Mucosa of descending colon (tissue), 3 donors: ENCODE measurements around the gene PPP2R3B. TPM values are rescaled to one million over a fixed set of nuclear protein-coding genes. Genes with fewer than 3 reads are reported as not detected.

Source experiments
- ATAC-seq: fragments of 200-7000 bp; cut with Tn5 transposase; one replicate; pipeline ENCODE4 v1.9.1; 2020; ENCODE audit warnings: mild to moderate bottlenecking, moderate library complexity
- DNase-seq, 3 donors: peaks; one replicate each; pipeline ENCODE4 v3.0.0-alpha.2; 2020
- H3K36me3 ChIP-seq: fragments of 200-600 bp; one replicate; pipeline ENCODE4 v1.8.0; 2021; ENCODE audit warnings: low read depth, mild to moderate bottlenecking
- H3K4me1 ChIP-seq: fragments of 200-600 bp; one replicate; pipeline ENCODE4 v1.8.0; 2021; ENCODE audit warnings: low read depth, mild to moderate bottlenecking
- H3K4me3 ChIP-seq: fragments of 200-600 bp; one replicate; pipeline ENCODE4 v1.8.0; 2021; ENCODE audit warnings: mild to moderate bottlenecking
- H3K9me3 ChIP-seq: fragments of 200-600 bp; one replicate; pipeline ENCODE4 v1.8.0; 2021; ENCODE audit warnings: mild to moderate bottlenecking
- intact Hi-C, 2 donors: fragments of 100-400 bp; cut with DNase I in 1 of 2; cut with micrococcal nuclease in 1 of 2; formaldehyde crosslinking; loops; one replicate each; pipeline versions ENCODE4 v1.11.0 to v1.11.1; 2022; cut with DNase I, micrococcal nuclease
- total RNA-seq, 3 donors: library from RNA; stranded (reverse); fragmentation: NEBNext Ultra II Directional in 2 of 3; extraction: Animal tissue kit (Norgen Biotek cat#: 25700) in 2 of 3; gene quantifications; one replicate each; pipeline versions ENCODE4 v1.2.1 to v1.2.4, GENCODE V29; 2021 to 2023
- TF ChIP-seq, protein P1 (sequence below): fragments of 200-600 bp; IDR thresholded peaks from one replicate; pipeline ENCODE4 v1.8.0; 2022; ENCODE audit warnings: antibody characterized with exemption, mild to moderate bottlenecking
- donor health status: DM: no; HTN: no; CAD: no; lungs with moderate emphysema.
- donor health status: DM: no; HTN: no; CAD: no.
- donor health status: DM: no; HTN: yes; CAD: no.

PPP2R3B gene
- total RNA-seq, 3 donors from 2014 or later: 9.2 to 11.6 (median 11.2) TPM

GRCh38 chrX:340641-341423 lies 45.9 kb downstream of the PPP2R3B start:
- Histone ChIP-seq H3K4me1 (no peaks in the 10 kb centered on the region), H3K36me3 (no peaks in the 10 kb centered on the region), H3K4me3 (no peak overlapping the region), H3K9me3 (no peaks in the 10 kb centered on the region)
- ATAC-seq (no peak), DNase-seq (peak in 2 of 3 donors; percentile 15 to 42)
- TF ChIP-seq, protein P1, sequence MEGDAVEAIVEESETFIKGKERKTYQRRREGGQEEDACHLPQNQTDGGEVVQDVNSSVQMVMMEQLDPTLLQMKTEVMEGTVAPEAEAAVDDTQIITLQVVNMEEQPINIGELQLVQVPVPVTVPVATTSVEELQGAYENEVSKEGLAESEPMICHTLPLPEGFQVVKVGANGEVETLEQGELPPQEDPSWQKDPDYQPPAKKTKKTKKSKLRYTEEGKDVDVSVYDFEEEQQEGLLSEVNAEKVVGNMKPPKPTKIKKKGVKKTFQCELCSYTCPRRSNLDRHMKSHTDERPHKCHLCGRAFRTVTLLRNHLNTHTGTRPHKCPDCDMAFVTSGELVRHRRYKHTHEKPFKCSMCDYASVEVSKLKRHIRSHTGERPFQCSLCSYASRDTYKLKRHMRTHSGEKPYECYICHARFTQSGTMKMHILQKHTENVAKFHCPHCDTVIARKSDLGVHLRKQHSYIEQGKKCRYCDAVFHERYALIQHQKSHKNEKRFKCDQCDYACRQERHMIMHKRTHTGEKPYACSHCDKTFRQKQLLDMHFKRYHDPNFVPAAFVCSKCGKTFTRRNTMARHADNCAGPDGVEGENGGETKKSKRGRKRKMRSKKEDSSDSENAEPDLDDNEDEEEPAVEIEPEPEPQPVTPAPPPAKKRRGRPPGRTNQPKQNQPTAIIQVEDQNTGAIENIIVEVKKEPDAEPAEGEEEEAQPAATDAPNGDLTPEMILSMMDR: no peak
- intact Hi-C loops: no loop called here

GRCh38 chrX:340121-340520 lies 46.6 kb downstream of the PPP2R3B start:
- Histone ChIP-seq H3K4me1 (no peaks in the 10 kb centered on the region), H3K9me3 (no peaks in the 10 kb centered on the region), H3K36me3 (no peaks in the 10 kb centered on the region), H3K4me3 (no peak overlapping the region)
- intact Hi-C loops: no loop called here
- peak in 2 of 3 donors; percentile 8 to 32 for DNase-seq
- TF ChIP-seq, protein P1: no peak
- no peak for ATAC-seq

GRCh38 chrX:338836-339400 lies 47.8 kb downstream of the PPP2R3B start:
- Histone ChIP-seq H3K9me3 (no peaks in the 10 kb centered on the region), H3K4me3 (no peak overlapping the region), H3K4me1 (no peaks in the 10 kb centered on the region), H3K36me3 (no peaks in the 10 kb centered on the region)
- ATAC-seq (no peak), DNase-seq (peak in 1 of 3 donors; percentile 34)
- intact Hi-C loops: no loop called here
- TF ChIP-seq, protein P1: no peak

- TF ChIP-seq, protein P1: no peak
- no peaks in the 10 kb centered on the region for H3K36me3 ChIP-seq
- H3K4me1 ChIP-seq: no peaks in the 10 kb centered on the region
- ATAC-seq: no peak
- no peaks in the 10 kb centered on the region for H3K9me3 ChIP-seq
- H3K4me3 ChIP-seq: no peak overlapping the region
- intact Hi-C loops: no loop called here
- DNase-seq: peak in 2 of 3 donors; percentile 13 to 39
Observed at GRCh38 chrX:338281-338835, 48.3 kb downstream of the PPP2R3B start.

GRCh38 chrX:337331-337831 lies 49.3 kb downstream of the PPP2R3B start:
- intact Hi-C loops: no loop called here
- peak in 1 of 3 donors; percentile 33 for DNase-seq

More at GRCh38 chrX:337331-337831, 49.3 kb downstream of the PPP2R3B start:
- H3K4me1 ChIP-seq: no peaks in the 10 kb centered on the region
- TF ChIP-seq, protein P1: no peak
- H3K36me3 ChIP-seq: no peaks in the 10 kb centered on the region
- no peak overlapping the region for H3K4me3 ChIP-seq
- no peaks in the 10 kb centered on the region for H3K9me3 ChIP-seq
- ATAC-seq: no peak
